AG04450 (cell line): Measurements from ENCODE around the gene JAM3. TPM values are rescaled to one million over a fixed set of nuclear protein-coding genes. Genes with fewer than 3 reads are reported as not detected.
"Not testable (repeated sequence)": the region's sequence is repeated elsewhere in the genome, so short reads cannot be mapped to it uniquely, and the experiment has no call there.

ENCODE experiments used
- CTCF ChIA-PET: fragments of 300-600, 350-600 bp; formaldehyde crosslinking; extraction: SDS; loops from one replicate; lab custom pipeline; 2022; ENCODE audit warnings: antibody characterized with exemption, inconsistent platforms; lab: Charles Lee
- POLR2A ChIA-PET: fragments of 350-600 bp; formaldehyde crosslinking; extraction: SDS; loops from one replicate; lab custom pipeline; 2021; ENCODE audit warnings: antibody characterized with exemption, inconsistent platforms; lab: Yijun Ruan, JAX
- DNase-seq: peaks from one replicate; pipeline ENCODE4 v3.0.0-alpha.2; 2011; ENCODE audit warnings: low read depth, low spot score
- H3K27ac ChIP-seq: one replicate; pipeline ENCODE4 v1.5.1; 2012; ENCODE audit warnings: low read depth, low read length, control low read depth
- H3K27me3 ChIP-seq: one replicate; pipeline ENCODE4 v1.6.0; 2012; ENCODE audit warnings: low read length; ENCODE audit not compliant: control insufficient read depth, insufficient read depth
- H3K4me3 ChIP-seq: 2 replicates; pipeline ENCODE4 v1.5.1; 2011; ENCODE audit warnings: mild to moderate bottlenecking, low read depth, low read length, control low read depth
- H3K9me3 ChIP-seq: 2 replicates; pipeline ENCODE4 v1.5.1; 2012; ENCODE audit warnings: low read length; ENCODE audit not compliant: control insufficient read depth, insufficient read depth
- CTCF ChIP-seq: IDR thresholded peaks from 2 replicates; pipeline ENCODE4 v1.5.1; 2011; ENCODE audit warnings: low read depth, low read length, control low read depth, inconsistent platforms
- polyA plus RNA-seq: library from polyadenylated mRNA; depleted of rRNA; stranded (reverse); fragments of >200 nt; gene quantifications from 2 replicates; pipeline ENCODE4 v1.2.3, GENCODE V29; 2011

JAM3 gene
- polyA plus RNA-seq, 1 experiment, result 79.6 TPM

GRCh38 chr11:134079317-134079716 lies 10.4 kb downstream of the JAM3 start:
- Histone ChIP-seq H3K4me3 (no peak overlapping the region), H3K27me3 (no peaks in the 10 kb centered on the region), H3K27ac (no peak overlapping the region), H3K9me3 (peaks cover 4% of the 10 kb centered on the region)
- ChIA-PET POLR2A (no interaction called here), CTCF (interaction anchor here (1.1 kb wide), 1 partner anchor 29 kb away, joined by 3 read pairs; no protein-coding TSS in a partner anchor)
- DNase-seq, result no peak
- TF ChIP-seq CTCF, result no peak

GRCh38 chr11:134081258-134081657 lies 12.4 kb downstream of the JAM3 start:
- DNase-seq, H3K4me3 ChIP-seq, H3K27ac ChIP-seq, H3K9me3 ChIP-seq, POLR2A ChIA-PET, H3K27me3 ChIP-seq: not testable (repeated sequence)
- CTCF ChIA-PET, result interaction anchor here (1.5 kb wide), 1 partner anchor 9 kb away, joined by 4 read pairs; no protein-coding TSS in a partner anchor

GRCh38 chr11:134082990-134083389 lies 14.1 kb downstream of the JAM3 start:
- H3K4me3 ChIP-seq, result no peak overlapping the region
- H3K27me3 ChIP-seq, result no peaks in the 10 kb centered on the region
- DNase-seq, result no peak
- no peak for TF ChIP-seq CTCF
- ChIA-PET CTCF (interaction anchor here (2.5 kb wide), 1 partner anchor 11 kb away, joined by 10 read pairs; no protein-coding TSS in a partner anchor), POLR2A (no interaction called here)
- H3K27ac ChIP-seq, result no peak overlapping the region
- H3K9me3 ChIP-seq, result peaks cover 4% of the 10 kb centered on the region

GRCh38 chr11:134086376-134086775 lies 17.5 kb downstream of the JAM3 start:
- no peak for DNase-seq
- POLR2A ChIA-PET, result no interaction called here
- Histone ChIP-seq H3K4me3 (no peak overlapping the region), H3K27ac (no peak overlapping the region), H3K9me3 (peaks cover under 1% of the 10 kb centered on the region), H3K27me3 (no peaks in the 10 kb centered on the region)
- TF ChIP-seq CTCF, result no peak
- CTCF ChIA-PET, result interaction anchor here (0.6 to 1.1 kb wide), 2 partner anchors 14 to 53 kb away, joined by 3 read pairs; no protein-coding TSS in a partner anchor

GRCh38 chr11:134092006-134092405 lies 23.1 kb downstream of the JAM3 start:
- POLR2A ChIA-PET, CTCF ChIA-PET, H3K27ac ChIP-seq, DNase-seq, H3K27me3 ChIP-seq, H3K4me3 ChIP-seq, H3K9me3 ChIP-seq: not testable (repeated sequence)

- TF ChIP-seq CTCF, result no peak
- no peak overlapping the region for H3K27ac ChIP-seq
- DNase-seq, result no peak
- ChIA-PET CTCF (interaction anchor here (1.6 to 2.1 kb wide), 2 partner anchors 10 to 47 kb away, joined by 4 to 8 read pairs; no protein-coding TSS in a partner anchor), POLR2A (no interaction called here)
- no peak overlapping the region for H3K4me3 ChIP-seq
- no peaks in the 10 kb centered on the region for H3K27me3 ChIP-seq
- H3K9me3 ChIP-seq, result no peaks in the 10 kb centered on the region
These were observed 28.3 kb downstream of the JAM3 start for GRCh38 chr11:134097166-134097565.
